ENCODE measurements around the gene LRRK1.

Gene LRRK1

DNA sequence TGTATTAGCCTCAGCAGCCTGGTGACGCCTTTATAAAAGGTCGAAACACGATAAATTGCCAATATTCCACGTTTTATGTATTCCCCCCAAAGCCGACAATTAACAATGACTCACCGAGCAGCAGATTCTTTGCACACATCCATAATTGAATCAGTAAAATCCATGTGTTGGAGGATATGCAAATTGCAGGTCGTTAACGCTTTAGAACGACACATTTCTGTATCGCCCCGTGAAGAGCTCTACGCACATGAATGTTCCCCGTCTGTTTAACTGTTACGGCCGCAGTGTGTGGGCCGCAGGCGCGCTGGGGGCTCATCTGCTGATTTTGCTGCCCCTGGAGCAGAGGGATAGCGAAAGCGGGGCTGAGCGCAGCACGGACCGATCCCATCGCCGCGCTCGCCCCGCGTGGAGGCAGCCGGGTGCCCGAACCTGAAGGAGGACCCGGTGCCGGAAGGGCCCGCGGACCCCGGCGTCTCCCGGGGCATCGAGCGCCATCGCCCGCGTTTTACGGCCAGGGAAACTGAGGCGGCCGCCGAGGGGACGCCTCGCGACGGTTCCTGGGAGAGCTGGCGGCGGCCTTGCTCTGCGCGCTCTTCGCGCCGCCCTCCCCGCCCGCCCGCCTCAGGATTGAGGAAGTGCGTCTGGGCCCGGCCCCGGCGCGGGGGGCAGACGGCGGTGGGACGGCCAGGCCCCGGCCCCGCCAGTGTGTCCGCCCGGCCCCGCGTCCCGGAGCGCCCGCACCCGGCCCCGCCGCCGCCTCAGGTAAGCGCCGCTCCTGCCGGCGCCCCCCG, at the start of gene LRRK1:
LRRK1 (plus strand) TSS at position 668 of the 791 bp plus-strand sequence. CDS start 5,276 bp downstream, outside the sequence.
- DNase-seq (ENCODE audit: low read depth), result no peak
- TF ChIP-seq, protein P1, sequence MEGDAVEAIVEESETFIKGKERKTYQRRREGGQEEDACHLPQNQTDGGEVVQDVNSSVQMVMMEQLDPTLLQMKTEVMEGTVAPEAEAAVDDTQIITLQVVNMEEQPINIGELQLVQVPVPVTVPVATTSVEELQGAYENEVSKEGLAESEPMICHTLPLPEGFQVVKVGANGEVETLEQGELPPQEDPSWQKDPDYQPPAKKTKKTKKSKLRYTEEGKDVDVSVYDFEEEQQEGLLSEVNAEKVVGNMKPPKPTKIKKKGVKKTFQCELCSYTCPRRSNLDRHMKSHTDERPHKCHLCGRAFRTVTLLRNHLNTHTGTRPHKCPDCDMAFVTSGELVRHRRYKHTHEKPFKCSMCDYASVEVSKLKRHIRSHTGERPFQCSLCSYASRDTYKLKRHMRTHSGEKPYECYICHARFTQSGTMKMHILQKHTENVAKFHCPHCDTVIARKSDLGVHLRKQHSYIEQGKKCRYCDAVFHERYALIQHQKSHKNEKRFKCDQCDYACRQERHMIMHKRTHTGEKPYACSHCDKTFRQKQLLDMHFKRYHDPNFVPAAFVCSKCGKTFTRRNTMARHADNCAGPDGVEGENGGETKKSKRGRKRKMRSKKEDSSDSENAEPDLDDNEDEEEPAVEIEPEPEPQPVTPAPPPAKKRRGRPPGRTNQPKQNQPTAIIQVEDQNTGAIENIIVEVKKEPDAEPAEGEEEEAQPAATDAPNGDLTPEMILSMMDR (IDR thresholded peaks at IDR 0.05; ENCODE audit: low read depth, low read length, missing control alignments), result no peak
- H3K4me3 ChIP-seq (ENCODE audit: low read depth, low read length), result peak within 1 kb of the TSS; percentile 66

- H3K4me3 ChIP-seq (ENCODE audit: low read depth, low read length), result no peak overlapping the region
- TF ChIP-seq, protein P1 (IDR thresholded peaks at IDR 0.05; ENCODE audit: low read depth, low read length, missing control alignments), result peak; percentile 90
- DNase-seq (ENCODE audit: low read depth), result peak; percentile 35
These were observed 46.0 kb upstream of the LRRK1 start for GRCh38 chr15:100873029-100873677.

DNA sequence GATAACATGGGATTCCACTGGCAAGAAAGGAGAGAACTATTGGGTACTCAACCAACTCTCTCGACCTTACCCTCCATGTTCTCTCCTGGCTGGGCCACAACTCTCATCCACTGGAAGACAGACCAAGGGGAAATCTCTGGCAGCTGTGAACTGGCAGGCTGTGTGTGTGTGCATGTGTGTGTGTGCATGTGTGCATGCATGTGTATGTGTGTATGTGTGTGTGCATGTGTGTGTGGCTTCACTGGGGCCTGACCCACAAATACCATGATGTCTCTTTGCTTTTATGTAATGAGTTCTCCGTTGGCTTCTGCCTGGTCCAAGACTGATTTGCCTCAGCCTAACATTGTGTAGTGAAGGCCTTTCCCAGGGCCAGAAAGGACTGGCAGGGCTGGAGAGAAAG, 43.7 kb upstream of the LRRK1 start:
- H3K4me3 ChIP-seq (ENCODE audit: low read depth, low read length), result no peak overlapping the region
- DNase-seq (ENCODE audit: low read depth), result no peak
- TF ChIP-seq, protein P1 (IDR thresholded peaks at IDR 0.05; ENCODE audit: low read depth, low read length, missing control alignments), result no peak

GRCh38 chr15:100875976-100876375, 43.2 kb upstream of the LRRK1 start:
- no peak for DNase-seq (ENCODE audit: low read depth)
- TF ChIP-seq, protein P1 (IDR thresholded peaks at IDR 0.05; ENCODE audit: low read depth, low read length, missing control alignments), result no peak
- H3K4me3 ChIP-seq (ENCODE audit: low read depth, low read length), result no peak overlapping the region

DNA sequence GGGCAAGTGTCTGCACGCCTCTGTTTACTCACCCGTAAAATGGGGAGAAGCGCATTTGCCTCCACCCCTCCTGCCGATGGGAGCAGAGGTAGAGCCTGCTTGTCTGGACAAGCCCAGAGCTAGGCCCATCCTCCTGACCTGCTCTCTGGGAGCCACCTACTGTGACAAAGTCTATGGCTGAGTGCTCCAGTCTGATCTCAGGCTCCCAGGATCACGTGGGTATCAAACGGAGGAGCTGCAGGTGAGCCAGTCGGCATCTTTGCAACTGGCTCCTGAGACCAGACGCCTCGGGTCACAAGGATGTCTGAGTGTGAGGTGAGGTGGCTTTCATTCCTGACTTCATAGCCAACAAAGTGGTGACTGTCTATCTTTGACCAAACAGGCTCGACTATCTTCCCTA, 41.6 kb upstream of the LRRK1 start:
- TF ChIP-seq, protein P1 (IDR thresholded peaks at IDR 0.05; ENCODE audit: low read depth, low read length, missing control alignments), result no peak
- H3K4me3 ChIP-seq (ENCODE audit: low read depth, low read length), result no peak overlapping the region
- DNase-seq (ENCODE audit: low read depth), result no peak

DNA sequence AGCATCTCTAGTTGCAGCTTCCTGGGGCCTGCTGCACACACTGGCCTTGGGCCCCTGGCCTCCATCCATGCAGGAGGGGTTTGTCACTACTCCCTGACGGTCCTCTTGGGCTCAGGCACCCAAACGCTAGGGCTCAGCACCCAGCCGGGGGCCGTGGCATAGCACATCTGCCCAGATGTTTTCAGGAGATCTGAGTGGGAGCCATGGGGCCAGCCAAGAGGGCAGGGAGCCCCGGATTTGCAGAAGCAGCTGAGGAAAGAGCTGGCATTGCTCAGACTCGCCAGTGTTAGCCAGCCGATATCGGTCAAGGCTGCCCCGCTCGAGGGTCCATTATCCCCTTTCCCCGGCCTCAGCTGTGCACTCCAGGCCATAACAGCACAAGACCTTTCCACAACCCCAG, 41.0 kb upstream of the LRRK1 start:
- no peak overlapping the region for H3K4me3 ChIP-seq (ENCODE audit: low read depth, low read length)
- TF ChIP-seq, protein P1 (IDR thresholded peaks at IDR 0.05; ENCODE audit: low read depth, low read length, missing control alignments), result no peak
- DNase-seq (ENCODE audit: low read depth), result no peak

All from GM12864 (cell line).